GM21529 (cell line): Measurements from ENCODE around the gene SLC52A3.
"Not testable (repeated sequence)": the region's sequence is repeated elsewhere in the genome, so short reads cannot be mapped to it uniquely, and the experiment has no call there.

Experiments used
- ATAC-seq: cut with Tn5 transposase; IDR thresholded peaks from one replicate; pipeline ENCODE4 v1.9.1; 2021; ENCODE audit not compliant: unreplicated experiment

The SLC52A3 gene

GRCh38 chr20:768426-768978 lies at the start of gene SLC52A3:
TSS of gene SLC52A3 (minus strand) at chr20:768500. CDS start at chr20:765774, 2,726 bp downstream.
- no peak for ATAC-seq

- ATAC-seq = no peak
Observed at GRCh38 chr20:815914-816606, 47.8 kb upstream of the SLC52A3 start.

GRCh38 chr20:815226-815625 lies 46.9 kb upstream of the SLC52A3 start:
- no peak for ATAC-seq

- no peak for ATAC-seq
Observed at GRCh38 chr20:813390-813789, 45.1 kb upstream of the SLC52A3 start.

GRCh38 chr20:812435-812814 lies 44.1 kb upstream of the SLC52A3 start:
- not testable (repeated sequence) for ATAC-seq

- ATAC-seq = not testable (repeated sequence)
Observed at GRCh38 chr20:811776-812434, 43.6 kb upstream of the SLC52A3 start.

GRCh38 chr20:805713-806112 lies 37.4 kb upstream of the SLC52A3 start:
- no peak for ATAC-seq

- ATAC-seq = no peak
Observed at GRCh38 chr20:801678-802077, 33.4 kb upstream of the SLC52A3 start.

- ATAC-seq = not testable (repeated sequence)
Observed at GRCh38 chr20:800026-800425, 31.7 kb upstream of the SLC52A3 start.

- ATAC-seq = not testable (repeated sequence)
Observed at GRCh38 chr20:798746-799145, 30.4 kb upstream of the SLC52A3 start.

GRCh38 chr20:796921-797320 lies 28.6 kb upstream of the SLC52A3 start:
- ATAC-seq = no peak

- ATAC-seq = no peak
Observed at GRCh38 chr20:792248-792647, 23.9 kb upstream of the SLC52A3 start.

GRCh38 chr20:791056-791455 lies 22.8 kb upstream of the SLC52A3 start:
- no peak for ATAC-seq

- ATAC-seq = no peak
Observed at GRCh38 chr20:787825-788224, 19.5 kb upstream of the SLC52A3 start.

- ATAC-seq = no peak
Observed at GRCh38 chr20:779771-780170, 11.5 kb upstream of the SLC52A3 start.

GRCh38 chr20:776165-776564 lies 7.9 kb upstream of the SLC52A3 start:
- no peak for ATAC-seq

- no peak for ATAC-seq
Observed at GRCh38 chr20:775679-776135, 7.4 kb upstream of the SLC52A3 start.

GRCh38 chr20:774660-775057 lies 6.4 kb upstream of the SLC52A3 start:
- no peak for ATAC-seq

GRCh38 chr20:774016-774659 lies 5.8 kb upstream of the SLC52A3 start:
- no peak for ATAC-seq

GRCh38 chr20:772806-773205 lies 4.5 kb upstream of the SLC52A3 start:
- no peak for ATAC-seq

- ATAC-seq = no peak
Observed at GRCh38 chr20:771741-772464, 3.6 kb upstream of the SLC52A3 start.
